ENCODE results near the gene AKT3. TPM values are rescaled to one million over a fixed set of nuclear protein-coding genes. Genes with fewer than 3 reads are reported as not detected.
A peak's percentile ranks its signal among the peaks of the same experiment; 100 is the strongest.

AKT3 gene
- total RNA-seq, result 10 to 100 TPM; 51.7 to 84.1 (median 71.1) TPM

- intact Hi-C loops (cut with DNase I), result no loop called here
Observed at GRCh38 chr1:243850202-243850451, at the start of gene AKT3. AKT3 (minus strand) TSS chr1:243850243; CDS start chr1:243843170, 7,073 bp downstream.

GRCh38 chr1:243898278-243898677 is 48.2 kb upstream of the AKT3 start:
- Histone ChIP-seq H3K9me3 (no peaks in the 10 kb centered on the region), H3K27me3 (no peaks in the 10 kb centered on the region), H3K4me3 (replicated peaks in 1 of 3) (no peak overlapping the region), H3K36me3 (no peaks in the 10 kb centered on the region), H3K27ac (no peak overlapping the region), H3K4me1 (no peaks in the 10 kb centered on the region)
- WGBS, 2 donors, result 81 to 87% methylated on average over 2 of the region's 2 CpGs
- intact Hi-C loops (cut with DNase I), result no loop called here
- no peak for TF ChIP-seq CTCF (IDR thresholded peaks at IDR 0.05)
- no peak for TF ChIP-seq POLR2A (IDR thresholded peaks at IDR 0.05)
- no peak for DNase-seq

More at GRCh38 chr1:243850202-243850451, at the start of gene AKT3:
- H3K9me3 ChIP-seq, result no peaks in the 10 kb centered on the region
- peak; percentile 83 to 84 for DNase-seq
- TF ChIP-seq POLR2A (IDR thresholded peaks at IDR 0.05) (peak in 1 of 2 donors; percentile 30), CTCF (IDR thresholded peaks at IDR 0.05) (no peak)
- H3K36me3 ChIP-seq, result no peaks in the 10 kb centered on the region
- H3K4me3 ChIP-seq (replicated peaks in 1 of 3), result peak within 1 kb of the TSS; percentile 69 to 99 (median 95)
- no peaks in the 10 kb centered on the region for H3K27me3 ChIP-seq
- peaks cover 4 to 5% of the 10 kb centered on the region in 2 donors for H3K4me1 ChIP-seq
- WGBS, 2 donors, result 0% methylated on average over 4 of the region's 32 CpGs; no CpG with 5 or more reads in 1 of the 2 donors
- H3K27ac ChIP-seq, result peak within 1 kb of the TSS; percentile 97 to 99 (median 98)

GRCh38 chr1:243896313-243896712 is 46.3 kb upstream of the AKT3 start:
- no peaks in the 10 kb centered on the region for H3K4me1 ChIP-seq
- no peak overlapping the region for H3K4me3 ChIP-seq (replicated peaks in 1 of 3)
- no peak overlapping the region for H3K27ac ChIP-seq
- intact Hi-C loops (cut with DNase I), result no loop called here
- H3K36me3 ChIP-seq, result no peaks in the 10 kb centered on the region
- TF ChIP-seq CTCF (IDR thresholded peaks at IDR 0.05) (no peak), POLR2A (IDR thresholded peaks at IDR 0.05) (no peak)
- H3K27me3 ChIP-seq, result no peaks in the 10 kb centered on the region
- H3K9me3 ChIP-seq, result no peaks in the 10 kb centered on the region
- WGBS, 2 donors, result 71 to 80% methylated on average over 2 of the region's 2 CpGs
- no peak for DNase-seq

DNA sequence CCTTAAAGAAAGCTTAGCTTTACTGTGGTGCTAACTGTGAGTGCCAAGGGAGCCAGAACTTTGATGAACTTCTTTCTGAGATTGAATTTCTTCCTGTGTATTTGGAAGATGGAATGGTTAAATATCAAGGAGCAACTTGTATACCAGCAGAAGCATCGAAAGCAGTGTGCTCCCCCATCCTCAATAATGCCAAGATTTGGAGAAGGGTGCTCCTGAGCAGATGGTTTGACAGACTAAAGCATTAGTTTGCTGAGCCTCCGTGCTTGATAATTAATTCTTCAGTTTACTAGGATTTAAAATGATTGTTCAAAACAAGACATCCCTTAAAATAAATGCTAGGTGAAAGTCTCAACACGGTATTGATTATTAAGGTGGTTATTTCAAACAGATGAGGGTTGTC is 42.4 kb upstream of the AKT3 start:
- no peak for DNase-seq
- TF ChIP-seq CTCF (IDR thresholded peaks at IDR 0.05) (no peak), POLR2A (IDR thresholded peaks at IDR 0.05) (no peak)
- Histone ChIP-seq H3K9me3 (no peaks in the 10 kb centered on the region), H3K27me3 (no peaks in the 10 kb centered on the region), H3K4me3 (replicated peaks in 1 of 3) (no peak overlapping the region), H3K4me1 (no peaks in the 10 kb centered on the region), H3K27ac (no peak overlapping the region), H3K36me3 (no peaks in the 10 kb centered on the region)
- intact Hi-C loops (cut with DNase I), result no loop called here
- WGBS, 2 donors, result 78 to 85% methylated on average over 3 of the region's 3 CpGs

GRCh38 chr1:243890576-243890975 is 40.5 kb upstream of the AKT3 start:
- intact Hi-C loops (cut with DNase I), result no loop called here
- Histone ChIP-seq H3K36me3 (no peaks in the 10 kb centered on the region), H3K27ac (no peak overlapping the region), H3K9me3 (no peaks in the 10 kb centered on the region), H3K4me1 (no peaks in the 10 kb centered on the region), H3K4me3 (replicated peaks in 1 of 3) (no peak overlapping the region), H3K27me3 (no peaks in the 10 kb centered on the region)
- no peak for TF ChIP-seq CTCF (IDR thresholded peaks at IDR 0.05)
- TF ChIP-seq POLR2A (IDR thresholded peaks at IDR 0.05), result no peak
- DNase-seq, result no peak
- WGBS, 2 donors, result 56 to 61% methylated on average over 2 of the region's 2 CpGs

Measured in thyroid gland (tissue), 4 donors.